ENCODE measurements around the gene YWHAH.
"Not testable (repeated sequence)": the region's sequence is repeated elsewhere in the genome, so short reads cannot be mapped to it uniquely, and the experiment has no call there.

The YWHAH gene

DNA sequence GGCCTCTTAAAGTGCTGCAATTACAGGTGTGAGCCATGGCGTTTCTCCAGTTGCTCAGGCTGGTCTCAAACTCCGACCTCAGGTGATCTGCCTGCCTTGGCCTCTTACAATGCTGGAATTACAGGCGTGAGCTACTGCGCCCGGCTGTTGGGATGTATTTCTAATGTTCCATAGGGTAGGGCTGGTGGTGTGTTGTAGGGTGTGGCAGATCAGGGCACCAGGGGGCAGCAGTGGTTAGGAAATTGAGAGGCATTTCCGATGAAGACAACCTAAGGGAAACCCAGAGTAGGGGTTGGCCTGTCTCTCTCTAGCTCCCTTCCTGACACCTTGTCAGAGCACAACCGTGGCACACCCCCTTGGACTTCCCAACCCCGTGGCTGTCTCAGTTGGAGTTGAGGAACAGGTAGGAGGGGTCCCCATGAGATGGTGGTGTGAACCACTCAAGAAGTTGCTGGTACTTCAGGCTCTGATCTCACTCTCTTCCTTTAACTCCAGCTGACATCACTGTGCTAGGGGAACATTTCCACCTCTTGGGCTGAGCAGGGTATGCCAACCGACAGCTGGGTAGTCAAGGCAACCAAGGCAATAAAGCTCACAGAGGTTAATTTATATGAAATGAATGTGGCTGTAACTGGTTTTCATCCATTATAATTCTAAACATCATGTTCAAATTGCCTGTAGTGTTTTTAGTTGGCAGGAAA, 33.0 kb downstream of the YWHAH start:
- no peak overlapping the region for H3K4me3 ChIP-seq (ENCODE audit: control insufficient read depth in 1 of 7, extremely low read depth in 1 of 7, insufficient read depth in 4 of 7, low read depth in 2 of 7, low read length in 6 of 7)
- POLR2A ChIA-PET: no interaction called here
- WGBS (ENCODE audit: insufficient coverage): 37% methylated on average over 5 of the region's 9 CpGs

DNA sequence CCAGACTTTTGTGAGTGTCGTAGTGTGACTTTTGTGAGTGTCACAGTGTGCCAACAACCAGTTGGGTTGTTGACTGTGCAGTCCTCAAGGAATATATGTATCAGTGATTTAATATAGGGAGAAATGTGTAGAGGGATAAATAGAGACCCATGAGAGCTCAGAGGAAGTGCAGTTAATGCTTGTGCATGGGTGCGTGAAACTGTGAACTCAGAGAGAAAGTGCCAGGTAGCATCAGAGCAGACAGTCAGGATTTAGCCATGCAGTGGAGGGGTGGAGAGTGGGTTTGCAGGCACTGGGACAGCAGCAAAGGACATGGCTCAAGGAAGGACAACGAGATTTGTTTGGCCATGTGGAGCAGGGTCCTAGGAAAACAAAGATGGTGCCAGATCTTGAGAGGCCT, 33.6 kb downstream of the YWHAH start:
- Histone ChIP-seq H3K4me3 (ENCODE audit: control insufficient read depth in 1 of 7, extremely low read depth in 1 of 7, insufficient read depth in 4 of 7, low read depth in 2 of 7, low read length in 6 of 7) (no peak overlapping the region), H3K4me1 (ENCODE audit: control extremely low read depth in 1 of 4, control insufficient read depth in 4 of 4, insufficient read depth in 4 of 4, low read length in 3 of 4) (peaks cover 0 to 2% (median 0%) of the 10 kb centered on the region in 4 experiments), H3K27ac (ENCODE audit: insufficient read depth in 1 of 2, low read depth in 1 of 2, low read length in 2 of 2, poor library complexity in 1 of 2, severe bottlenecking in 2 of 2) (no peak overlapping the region), H3K36me3 (ENCODE audit: control insufficient read depth in 4 of 4, insufficient read depth in 4 of 4, low read length in 3 of 4) (no peaks in the 10 kb centered on the region), H3K9me3 (ENCODE audit: control extremely low read depth in 1 of 5, control insufficient read depth in 4 of 5, insufficient read depth in 2 of 5, low read depth in 1 of 5, low read length in 4 of 5) (no peaks in the 10 kb centered on the region), H3K27me3 (replicated peaks in 2 of 5; ENCODE audit: control insufficient read depth in 4 of 5, insufficient read depth in 5 of 5, low read length in 4 of 5) (no peaks in the 10 kb centered on the region)
- 94% methylated on average over 3 of the region's 3 CpGs for WGBS (ENCODE audit: insufficient coverage)
- DNase-seq: no peak
- POLR2A ChIA-PET: no interaction called here
- CTCF ChIA-PET: interaction anchor here (0.8 to 3.5 kb wide), 6 partner anchors 96 to 412 kb away, joined by 3 to 28 read pairs (median 4); no protein-coding TSS in a partner anchor

More for the DNA sequence above, 33.0 kb downstream of the YWHAH start:
- H3K4me1 ChIP-seq (ENCODE audit: control extremely low read depth in 1 of 4, control insufficient read depth in 4 of 4, insufficient read depth in 4 of 4, low read length in 3 of 4): peaks cover 0 to 2% (median 0%) of the 10 kb centered on the region in 4 experiments
- H3K27ac ChIP-seq (ENCODE audit: insufficient read depth in 1 of 2, low read depth in 1 of 2, low read length in 2 of 2, poor library complexity in 1 of 2, severe bottlenecking in 2 of 2): no peak overlapping the region
- CTCF ChIA-PET: interaction anchor here (0.6 to 3.5 kb wide), 10 partner anchors 20 to 874 kb away, joined by 3 to 28 read pairs (median 4); no protein-coding TSS in a partner anchor
- H3K27me3 ChIP-seq (replicated peaks in 2 of 5; ENCODE audit: control insufficient read depth in 4 of 5, insufficient read depth in 5 of 5, low read length in 4 of 5): no peaks in the 10 kb centered on the region
- H3K9me3 ChIP-seq (ENCODE audit: control extremely low read depth in 1 of 5, control insufficient read depth in 4 of 5, insufficient read depth in 2 of 5, low read depth in 1 of 5, low read length in 4 of 5): no peaks in the 10 kb centered on the region
- DNase-seq: peak; percentile 61 to 78 (median 77)
- H3K36me3 ChIP-seq (ENCODE audit: control insufficient read depth in 4 of 4, insufficient read depth in 4 of 4, low read length in 3 of 4): no peaks in the 10 kb centered on the region

DNA sequence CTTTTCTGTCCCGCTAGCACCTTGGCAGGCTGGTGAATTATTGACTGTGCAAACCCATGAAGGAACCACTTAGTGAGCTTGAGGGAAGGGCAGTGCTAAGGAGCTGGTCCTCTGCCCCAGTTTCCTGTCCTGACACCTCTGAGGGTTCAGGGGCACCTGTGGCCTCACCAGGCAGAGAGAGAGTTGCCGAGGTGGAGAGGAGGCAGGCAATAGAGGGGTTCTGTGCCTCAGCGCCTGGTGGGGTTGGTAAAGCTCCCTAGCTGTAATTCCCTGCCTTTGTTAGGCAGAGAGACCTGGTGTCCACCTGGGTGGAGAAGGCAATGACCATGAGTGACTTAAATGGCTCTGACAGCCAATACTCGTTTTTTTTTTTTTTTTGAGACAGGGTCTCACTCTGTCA, 36.3 kb downstream of the YWHAH start:
- WGBS (ENCODE audit: insufficient coverage): 70% methylated on average over 4 of the region's 4 CpGs
- peaks cover 0 to 2% (median 0%) of the 10 kb centered on the region in 4 experiments for H3K4me1 ChIP-seq (ENCODE audit: control extremely low read depth in 1 of 4, control insufficient read depth in 4 of 4, insufficient read depth in 4 of 4, low read length in 3 of 4)

DNA sequence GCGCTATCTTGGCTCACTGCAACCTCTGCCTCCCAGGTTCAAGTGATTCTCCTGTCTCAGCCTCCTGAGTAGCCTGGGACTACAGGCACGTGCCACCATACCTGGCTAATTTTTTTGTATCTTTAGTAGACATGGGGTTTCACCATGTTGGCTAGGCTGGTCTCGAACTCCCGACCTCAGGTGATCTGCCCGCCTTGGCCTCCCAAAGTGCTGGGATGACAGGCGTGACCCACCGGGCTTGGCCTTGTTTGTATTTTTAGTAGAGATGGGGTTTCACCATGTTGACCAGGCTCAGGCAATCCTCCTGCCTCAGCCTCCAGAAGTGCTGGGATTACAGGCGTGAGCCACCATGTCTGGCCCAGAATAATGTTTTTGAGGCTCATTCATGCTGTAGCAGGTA, 37.6 kb downstream of the YWHAH start:
- POLR2A ChIA-PET; H3K27ac ChIP-seq (ENCODE audit: insufficient read depth in 1 of 2, low read depth in 1 of 2, low read length in 2 of 2, poor library complexity in 1 of 2, severe bottlenecking in 2 of 2); H3K36me3 ChIP-seq (ENCODE audit: control insufficient read depth in 4 of 4, insufficient read depth in 4 of 4, low read length in 3 of 4); H3K4me3 ChIP-seq (ENCODE audit: control insufficient read depth in 1 of 7, extremely low read depth in 1 of 7, insufficient read depth in 4 of 7, low read depth in 2 of 7, low read length in 6 of 7); DNase-seq; H3K4me1 ChIP-seq (ENCODE audit: control extremely low read depth in 1 of 4, control insufficient read depth in 4 of 4, insufficient read depth in 4 of 4, low read length in 3 of 4); H3K27me3 ChIP-seq (replicated peaks in 2 of 5; ENCODE audit: control insufficient read depth in 4 of 5, insufficient read depth in 5 of 5, low read length in 4 of 5); CTCF ChIA-PET; H3K9me3 ChIP-seq (ENCODE audit: control extremely low read depth in 1 of 5, control insufficient read depth in 4 of 5, insufficient read depth in 2 of 5, low read depth in 1 of 5, low read length in 4 of 5): not testable (repeated sequence)
- 100% methylated on average over 7 of the region's 8 CpGs for WGBS (ENCODE audit: insufficient coverage)

More for the DNA sequence above, 36.3 kb downstream of the YWHAH start:
- POLR2A ChIA-PET: interaction anchor here (0.7 kb wide), 1 partner anchor 1141 kb away, joined by 6 read pairs; no protein-coding TSS in a partner anchor
- no peak overlapping the region for H3K27ac ChIP-seq (ENCODE audit: insufficient read depth in 1 of 2, low read depth in 1 of 2, low read length in 2 of 2, poor library complexity in 1 of 2, severe bottlenecking in 2 of 2)
- no peaks in the 10 kb centered on the region for H3K36me3 ChIP-seq (ENCODE audit: control insufficient read depth in 4 of 4, insufficient read depth in 4 of 4, low read length in 3 of 4)
- CTCF ChIA-PET: interaction anchor here (1.3 kb wide), 1 partner anchor 10 kb away, joined by 3 read pairs; no protein-coding TSS in a partner anchor
- no peak for DNase-seq
- H3K4me3 ChIP-seq (ENCODE audit: control insufficient read depth in 1 of 7, extremely low read depth in 1 of 7, insufficient read depth in 4 of 7, low read depth in 2 of 7, low read length in 6 of 7): no peak overlapping the region
- no peaks in the 10 kb centered on the region for H3K9me3 ChIP-seq (ENCODE audit: control extremely low read depth in 1 of 5, control insufficient read depth in 4 of 5, insufficient read depth in 2 of 5, low read depth in 1 of 5, low read length in 4 of 5)
- no peaks in the 10 kb centered on the region for H3K27me3 ChIP-seq (replicated peaks in 2 of 5; ENCODE audit: control insufficient read depth in 4 of 5, insufficient read depth in 5 of 5, low read length in 4 of 5)

DNA sequence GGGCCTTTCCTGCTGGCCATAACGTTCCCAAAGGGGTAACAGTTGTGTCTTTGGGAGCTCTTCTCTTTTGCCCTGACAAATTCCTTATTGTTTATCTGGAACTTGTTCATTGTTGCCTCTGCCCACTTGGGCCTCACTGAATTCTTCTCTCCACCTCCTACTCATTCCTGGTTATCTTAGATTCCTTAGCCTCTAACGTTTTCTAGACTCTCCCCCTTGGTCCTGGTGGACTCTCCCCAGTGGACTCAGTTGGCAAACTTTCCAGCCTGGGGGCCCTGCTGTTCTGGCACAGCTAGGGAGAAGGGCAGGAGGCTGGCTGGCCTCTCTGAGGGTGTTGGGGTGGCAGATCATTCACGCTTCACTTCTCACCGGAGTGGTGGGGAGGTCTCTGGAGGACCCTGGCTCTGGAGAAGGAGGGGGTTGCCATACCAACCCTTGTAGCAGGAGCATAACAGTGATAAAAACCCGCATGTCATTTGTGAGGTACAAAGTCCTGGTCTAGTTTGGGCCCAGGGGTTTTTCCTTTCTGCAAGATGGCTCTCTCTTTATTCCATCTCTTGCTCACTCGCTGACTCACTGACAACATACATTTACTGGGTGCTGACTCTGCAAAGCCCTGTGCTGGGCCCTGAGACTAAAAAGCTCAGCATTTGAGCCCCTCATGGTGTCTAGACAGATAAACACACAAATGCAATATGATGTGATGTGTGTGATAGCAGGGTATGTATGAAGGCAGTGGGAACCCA, 39.7 kb downstream of the YWHAH start:
- Histone ChIP-seq H3K4me1 (ENCODE audit: control extremely low read depth in 1 of 4, control insufficient read depth in 4 of 4, insufficient read depth in 4 of 4, low read length in 3 of 4) (no peaks in the 10 kb centered on the region), H3K27ac (ENCODE audit: insufficient read depth in 1 of 2, low read depth in 1 of 2, low read length in 2 of 2, poor library complexity in 1 of 2, severe bottlenecking in 2 of 2) (no peak overlapping the region), H3K9me3 (ENCODE audit: control extremely low read depth in 1 of 5, control insufficient read depth in 4 of 5, insufficient read depth in 2 of 5, low read depth in 1 of 5, low read length in 4 of 5) (no peaks in the 10 kb centered on the region), H3K27me3 (replicated peaks in 2 of 5; ENCODE audit: control insufficient read depth in 4 of 5, insufficient read depth in 5 of 5, low read length in 4 of 5) (peaks cover 0 to 2% (median 0%) of the 10 kb centered on the region in 5 experiments), H3K4me3 (ENCODE audit: control insufficient read depth in 1 of 7, extremely low read depth in 1 of 7, insufficient read depth in 4 of 7, low read depth in 2 of 7, low read length in 6 of 7) (no peak overlapping the region), H3K36me3 (ENCODE audit: control insufficient read depth in 4 of 4, insufficient read depth in 4 of 4, low read length in 3 of 4) (no peaks in the 10 kb centered on the region)
- CTCF ChIA-PET: interaction anchor here (0.6 to 1.5 kb wide), 2 partner anchors 14 to 41 kb away, joined by 3 to 4 read pairs; no protein-coding TSS in a partner anchor
- POLR2A ChIA-PET: no interaction called here
- no peak for DNase-seq
- WGBS (ENCODE audit: insufficient coverage): 86% methylated on average over 5 of the region's 6 CpGs

DNA sequence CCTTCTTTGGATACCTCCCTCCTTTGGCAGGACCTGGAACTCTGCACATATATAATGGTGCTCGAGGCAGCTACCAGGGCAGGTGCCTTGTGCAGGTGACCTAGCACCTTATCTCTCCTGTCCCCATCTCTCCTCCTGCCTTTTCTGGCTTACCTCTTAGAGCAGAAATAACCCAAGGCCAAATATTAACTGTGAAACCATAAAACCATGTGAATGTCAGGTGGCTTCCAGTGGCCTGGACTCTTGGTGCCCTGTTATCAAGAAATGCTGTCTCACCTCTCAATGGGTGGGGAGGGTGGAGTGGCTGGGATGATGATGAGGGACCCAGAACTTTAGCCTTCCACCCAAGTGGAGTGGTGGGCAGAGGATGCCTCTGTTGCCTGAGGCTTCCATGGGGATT, 42.9 kb downstream of the YWHAH start:
- Histone ChIP-seq H3K27me3 (replicated peaks in 2 of 5; ENCODE audit: control insufficient read depth in 4 of 5, insufficient read depth in 5 of 5, low read length in 4 of 5) (peaks cover 0 to 9% (median 2%) of the 10 kb centered on the region in 5 experiments), H3K4me3 (ENCODE audit: control insufficient read depth in 1 of 7, extremely low read depth in 1 of 7, insufficient read depth in 4 of 7, low read depth in 2 of 7, low read length in 6 of 7) (no peak overlapping the region), H3K27ac (ENCODE audit: insufficient read depth in 1 of 2, low read depth in 1 of 2, low read length in 2 of 2, poor library complexity in 1 of 2, severe bottlenecking in 2 of 2) (no peak overlapping the region), H3K9me3 (ENCODE audit: control extremely low read depth in 1 of 5, control insufficient read depth in 4 of 5, insufficient read depth in 2 of 5, low read depth in 1 of 5, low read length in 4 of 5) (no peaks in the 10 kb centered on the region), H3K36me3 (ENCODE audit: control insufficient read depth in 4 of 4, insufficient read depth in 4 of 4, low read length in 3 of 4) (no peaks in the 10 kb centered on the region), H3K4me1 (ENCODE audit: control extremely low read depth in 1 of 4, control insufficient read depth in 4 of 4, insufficient read depth in 4 of 4, low read length in 3 of 4) (no peaks in the 10 kb centered on the region)
- no peak for DNase-seq
- ChIA-PET CTCF (no interaction called here), POLR2A (no interaction called here)
- 100% methylated on average over 1 of the region's 1 CpG for WGBS (ENCODE audit: insufficient coverage)
